Activated effector memory CD4-positive, alpha-beta T cell treated with Interleukin-2 at 50 U/mL for 16 hours (primary cell): Measurements from ENCODE around the gene ZNF124.
"Not testable (repeated sequence)": the region's sequence is repeated elsewhere in the genome, so short reads cannot be mapped to it uniquely, and the experiment has no call there.

Experiments used
- DNase-seq: peaks from one replicate; pipeline ENCODE4 v3.0.0-alpha.2; 2020

Gene ZNF124

GRCh38 chr1:247171443-247171842, 377 bp downstream of the ZNF124 start:
- DNase-seq, result not testable (repeated sequence)

- no peak for DNase-seq
Measured at GRCh38 chr1:247165674-247166073, 6.1 kb downstream of the ZNF124 start.

GRCh38 chr1:247164694-247165093, 7.1 kb downstream of the ZNF124 start:
- no peak for DNase-seq

- no peak for DNase-seq
Measured at GRCh38 chr1:247156787-247157232, 15.0 kb downstream of the ZNF124 start.

GRCh38 chr1:247147781-247148180, 24.0 kb downstream of the ZNF124 start:
- DNase-seq, result no peak

- DNase-seq, result not testable (repeated sequence)
Measured at GRCh38 chr1:247147120-247147519, 24.7 kb downstream of the ZNF124 start.

GRCh38 chr1:247146671-247147070, 25.1 kb downstream of the ZNF124 start:
- DNase-seq, result no peak

- DNase-seq, result no peak
Measured at GRCh38 chr1:247145279-247145678, 26.5 kb downstream of the ZNF124 start.

- DNase-seq, result not testable (repeated sequence)
Measured at GRCh38 chr1:247139557-247139956, 32.3 kb downstream of the ZNF124 start.

- DNase-seq, result no peak
Measured at GRCh38 chr1:247131236-247131635, 40.6 kb downstream of the ZNF124 start.

GRCh38 chr1:247127519-247128282, 44.1 kb downstream of the ZNF124 start:
- DNase-seq, result not testable (repeated sequence)

- not testable (repeated sequence) for DNase-seq
Measured at GRCh38 chr1:247126601-247127000, 45.2 kb downstream of the ZNF124 start.

GRCh38 chr1:247126166-247126565, 45.7 kb downstream of the ZNF124 start:
- not testable (repeated sequence) for DNase-seq

- DNase-seq, result no peak
Measured at GRCh38 chr1:247121382-247121781, 50.4 kb downstream of the ZNF124 start.

- not testable (repeated sequence) for DNase-seq
Measured at GRCh38 chr1:247120408-247120668, 51.5 kb downstream of the ZNF124 start.

- no peak for DNase-seq
Measured at GRCh38 chr1:247119600-247120407, 52.0 kb downstream of the ZNF124 start.

- DNase-seq, result no peak
Measured at GRCh38 chr1:247118946-247119446, 52.8 kb downstream of the ZNF124 start.

- no peak for DNase-seq
Measured at GRCh38 chr1:247115545-247115944, 56.3 kb downstream of the ZNF124 start.

GRCh38 chr1:247115141-247115510, 56.7 kb downstream of the ZNF124 start:
- DNase-seq, result no peak

GRCh38 chr1:247114351-247115140, 57.3 kb downstream of the ZNF124 start:
- no peak for DNase-seq

- DNase-seq, result no peak
Measured at GRCh38 chr1:247113733-247114271, 58.0 kb downstream of the ZNF124 start.

GRCh38 chr1:247113094-247113497, 58.7 kb downstream of the ZNF124 start:
- no peak for DNase-seq

- DNase-seq, result no peak
Measured at GRCh38 chr1:247112479-247112781, 59.4 kb downstream of the ZNF124 start.
